Posterior vena cava (tissue), 2 donors: ENCODE data around the gene MBNL1. TPM values are rescaled to one million over a fixed set of nuclear protein-coding genes. Genes with fewer than 3 reads are reported as not detected.
"Not testable (repeated sequence)": the region's sequence is repeated elsewhere in the genome, so short reads cannot be mapped to it uniquely, and the experiment has no call there.

ENCODE experiments used
- DNase-seq: peaks from one replicate; pipeline ENCODE4 v3.0.0-alpha.2; 2020; ENCODE audit warnings: low spot score
- intact Hi-C, 2 donors: fragments of 100-400 bp; cut with DNase I; formaldehyde crosslinking; loops; one replicate each; pipeline versions ENCODE4 v1.14.1 to v1.14.2; 2022 to 2023
- total RNA-seq, 2 donors: library from RNA; stranded (reverse); fragmentation: NEBNext Ultra II Directional; extraction: Animal tissue kit (Norgen Biotek cat#: 25700); gene quantifications; one replicate each; pipeline ENCODE4 v1.2.1, GENCODE V29; 2021
- donor health status: DM: yes; HTN: yes; CAD: no.
- donor health status: DM: yes; HTN: yes; CAD: no.

MBNL1 gene
- total RNA-seq, 2 donors from 2014 or later = 393 to 453 TPM

DNA sequence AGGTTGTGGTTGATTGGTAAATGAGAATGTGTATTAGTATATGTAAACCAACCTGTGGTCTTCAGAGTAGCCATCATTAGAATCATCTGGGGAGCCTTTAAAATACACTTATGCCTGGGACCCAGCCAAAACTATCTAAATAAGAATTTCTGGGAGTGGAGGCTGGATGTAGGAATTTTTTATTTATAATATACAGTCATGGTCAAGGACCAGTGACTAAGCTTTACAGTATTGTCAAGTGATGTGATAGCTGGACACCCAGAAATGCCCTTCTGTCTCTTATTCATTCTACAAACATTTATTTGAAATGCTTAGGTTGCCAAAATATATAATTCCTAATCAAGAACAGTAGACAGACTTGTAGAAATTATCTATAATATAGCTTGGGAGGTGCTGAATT lies 132.2 kb downstream of the MBNL1 start:
- no peak for DNase-seq
- intact Hi-C loops = no loop called here

DNA sequence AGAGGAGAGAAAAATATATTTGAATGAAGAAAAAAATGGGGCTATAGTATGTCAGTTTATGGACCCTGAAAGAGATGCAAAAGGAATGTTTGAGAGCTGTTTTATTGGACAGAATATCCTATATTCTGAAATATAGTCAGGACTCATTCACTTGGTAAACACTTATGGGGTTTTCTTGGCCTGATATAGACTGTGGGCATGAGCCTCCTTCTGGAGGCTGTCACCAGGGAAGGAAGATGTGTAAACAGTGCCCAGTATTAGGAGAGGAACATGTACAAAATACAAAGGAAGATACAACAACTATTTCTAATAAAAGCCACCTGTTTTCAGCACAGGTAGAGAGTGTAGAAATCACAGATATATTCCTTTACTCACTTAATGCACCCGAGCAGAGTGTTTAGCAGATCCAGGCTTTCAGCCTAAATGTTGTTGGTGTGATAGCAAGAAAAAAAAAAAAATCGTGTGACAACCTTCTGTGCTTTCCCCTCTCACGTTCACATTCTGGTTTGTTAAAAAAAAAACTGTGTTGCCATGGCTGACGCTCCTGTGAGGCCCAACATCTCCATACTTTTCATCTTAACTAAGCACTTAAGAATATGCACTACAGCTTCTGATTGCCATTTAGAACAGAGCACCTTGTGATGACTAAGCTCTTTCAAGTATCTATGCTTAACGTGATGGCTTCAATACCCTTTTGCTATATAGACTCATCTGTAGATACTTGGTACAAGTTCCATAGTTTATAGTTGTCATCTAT lies 134.1 kb downstream of the MBNL1 start:
- DNase-seq = no peak
- intact Hi-C loops = no loop called here

DNA sequence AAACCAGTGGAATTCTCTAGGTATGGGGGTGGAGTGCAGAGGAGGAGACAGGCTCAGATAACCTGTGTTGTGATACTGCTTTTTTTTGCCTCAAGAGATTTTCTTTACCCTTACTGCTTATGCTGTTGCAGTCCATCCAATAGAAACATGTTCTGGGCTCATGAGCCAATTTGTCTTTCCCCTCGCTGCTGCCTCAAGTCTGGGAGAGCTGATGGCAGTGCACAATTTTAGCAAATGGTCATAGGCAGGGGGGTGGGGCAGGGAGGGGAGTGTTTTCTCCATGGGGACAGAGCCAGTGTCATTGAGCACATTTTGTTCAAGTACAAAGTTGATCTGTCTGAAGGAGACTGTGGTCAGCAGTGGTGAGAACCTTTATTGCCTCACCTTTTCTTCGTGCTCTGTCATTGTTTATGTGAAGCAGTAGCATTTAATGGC lies 134.9 kb downstream of the MBNL1 start:
- intact Hi-C loops = no loop called here
- DNase-seq = no peak

- intact Hi-C loops = no loop called here
- DNase-seq = no peak
These were observed 136.2 kb downstream of the MBNL1 start for GRCh38 chr3:152404976-152405375.

DNA sequence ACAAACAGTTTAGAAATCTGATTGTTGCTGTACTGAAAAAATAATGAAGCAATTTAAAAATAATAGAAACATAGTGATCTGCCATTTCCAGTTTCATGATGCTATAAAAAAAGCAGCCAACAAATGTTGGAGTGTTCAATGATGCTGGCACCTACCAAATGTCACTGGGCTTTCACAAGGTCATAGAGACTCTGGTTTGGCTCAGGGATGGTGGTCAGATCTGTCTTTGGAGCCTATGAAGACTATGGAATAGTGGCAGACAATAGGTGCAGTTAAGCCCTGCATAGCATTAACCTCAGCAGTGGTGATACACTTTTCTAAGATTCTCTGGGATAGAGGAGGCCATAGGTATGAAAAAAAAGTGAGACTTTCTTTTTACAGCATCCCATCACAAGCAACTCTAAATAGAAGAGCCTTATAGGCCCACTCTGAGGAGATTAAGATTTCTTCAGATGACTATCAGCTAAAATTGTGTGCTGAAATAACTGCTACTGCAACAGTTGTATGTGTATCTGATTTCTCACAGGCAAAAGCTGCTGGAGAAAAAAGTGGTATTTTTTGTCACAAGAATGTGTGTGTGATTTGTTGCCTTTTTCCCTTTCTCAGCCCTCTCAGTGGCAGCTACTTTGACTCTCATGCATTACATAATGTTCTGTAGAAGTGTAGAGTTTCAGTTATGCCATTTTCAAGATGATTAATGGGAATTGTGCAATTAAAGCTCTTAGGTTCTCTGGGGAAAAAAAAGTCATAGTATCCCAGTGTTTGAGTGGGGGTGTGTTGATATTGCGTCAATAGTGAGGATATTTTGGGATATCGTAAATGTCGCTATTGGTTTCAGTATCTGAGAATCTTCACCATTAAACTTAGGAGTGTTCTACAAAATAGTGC lies 137.4 kb downstream of the MBNL1 start:
- intact Hi-C loops = no loop called here
- DNase-seq = no peak

- intact Hi-C loops = no loop called here
- DNase-seq = no peak
These were observed 144.5 kb downstream of the MBNL1 start for GRCh38 chr3:152413240-152413639.

- no peak for DNase-seq
- intact Hi-C loops = no loop called here
These were observed 148.3 kb downstream of the MBNL1 start for GRCh38 chr3:152416808-152417580.

GRCh38 chr3:152419748-152420147 lies 151.0 kb downstream of the MBNL1 start:
- intact Hi-C loops = no loop called here
- no peak for DNase-seq

GRCh38 chr3:152421162-152421561 lies 152.4 kb downstream of the MBNL1 start:
- DNase-seq = no peak
- intact Hi-C loops = no loop called here

DNA sequence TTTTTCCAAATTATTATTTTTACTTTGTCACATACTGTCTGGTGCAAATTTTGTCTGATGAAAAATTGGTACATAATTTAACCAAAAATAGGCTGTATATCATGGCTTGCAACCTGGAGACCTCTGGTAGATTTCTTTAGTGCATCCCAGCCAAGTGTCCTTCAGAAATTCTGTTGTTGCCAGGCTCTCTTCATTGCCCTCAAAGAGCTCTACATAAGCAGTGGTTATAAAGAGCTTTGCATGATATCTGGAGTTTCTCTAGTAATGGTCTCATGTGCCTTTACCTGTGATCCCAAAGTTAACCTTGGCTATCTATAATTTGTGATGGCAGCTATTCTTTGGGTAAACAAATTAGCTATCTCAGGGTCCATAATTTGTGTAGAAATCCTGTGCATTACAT lies 157.7 kb downstream of the MBNL1 start:
- no peak for DNase-seq
- intact Hi-C loops = no loop called here

- intact Hi-C loops = no loop called here
- no peak for DNase-seq
These were observed 159.8 kb downstream of the MBNL1 start for GRCh38 chr3:152428577-152428976.

GRCh38 chr3:152430223-152431002 lies 161.7 kb downstream of the MBNL1 start:
- DNase-seq = no peak
- intact Hi-C loops = loop anchor here in 1 of 2 donors (10.0 kb wide), 1 partner anchor 106 kb away; no protein-coding TSS in a partner anchor

DNA sequence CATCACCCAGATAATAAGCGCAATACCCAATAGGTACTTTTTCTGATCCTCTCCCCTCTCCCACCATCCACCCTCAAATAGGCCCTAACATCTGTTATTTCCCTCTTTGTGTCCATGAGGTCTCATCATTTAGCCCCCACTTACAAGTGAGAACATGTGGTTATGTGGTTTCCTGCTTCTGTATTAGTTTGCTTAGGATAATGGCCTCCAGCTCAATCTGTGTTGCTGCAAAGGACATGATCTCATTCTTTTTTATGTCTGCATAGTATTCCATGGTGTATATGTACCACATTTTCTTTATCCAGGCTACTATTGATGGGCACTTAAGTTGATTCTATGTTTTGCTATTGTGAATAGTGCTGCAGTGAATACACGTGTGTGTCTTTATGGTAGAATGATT lies 165.4 kb downstream of the MBNL1 start:
- intact Hi-C loops = loop anchor here in 1 of 2 donors (10.0 kb wide), 1 partner anchor 109 kb away; no protein-coding TSS in a partner anchor
- DNase-seq = no peak

- intact Hi-C loops = loop anchor here in 1 of 2 donors (10.0 kb wide), 1 partner anchor 110 kb away; no protein-coding TSS in a partner anchor
These were observed 166.5 kb downstream of the MBNL1 start for GRCh38 chr3:152435210-152435609.

DNA sequence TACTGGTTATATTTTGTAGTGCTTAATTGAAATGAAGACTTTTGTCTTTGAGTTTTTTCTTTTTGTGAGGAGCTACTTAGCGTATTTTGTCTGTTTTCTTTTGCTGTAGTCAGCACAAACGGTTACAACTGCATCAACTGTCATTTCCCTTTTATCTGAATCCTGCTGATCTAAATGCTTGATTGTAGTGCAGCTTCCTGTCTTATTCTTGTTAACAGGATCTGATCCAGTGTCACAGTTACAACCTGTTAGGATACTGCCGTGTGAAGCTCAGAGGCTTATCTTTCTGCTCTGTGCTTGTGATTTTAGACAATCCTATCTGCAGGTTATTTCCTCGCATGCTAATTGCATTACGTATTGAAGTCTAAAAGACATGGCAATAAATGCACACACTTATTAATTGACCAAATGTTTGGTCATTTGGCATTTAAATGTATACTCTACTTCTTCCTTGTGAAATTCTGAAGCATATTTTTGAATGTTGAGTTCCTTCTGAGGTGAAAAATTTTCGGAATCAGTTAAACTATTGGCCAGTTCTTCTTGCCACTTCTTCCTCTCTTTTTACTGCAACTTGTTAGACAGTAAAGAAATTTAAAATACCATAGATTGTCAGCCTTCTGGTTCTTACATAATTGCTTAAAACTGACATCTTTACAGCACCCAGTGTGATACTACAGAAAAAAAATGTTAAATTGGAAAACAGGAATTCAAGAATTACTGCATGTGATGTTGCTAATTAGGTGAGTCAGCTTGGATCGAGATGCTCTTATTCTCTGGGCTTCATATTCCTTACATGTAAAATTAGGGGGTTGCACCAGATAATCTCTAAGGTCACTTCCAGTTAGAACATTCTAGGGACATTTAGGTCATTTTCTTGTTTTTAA lies 168.2 kb downstream of the MBNL1 start:
- intact Hi-C loops = loop anchor here in 1 of 2 donors (10.0 kb wide), 1 partner anchor 112 kb away; no protein-coding TSS in a partner anchor
- no peak for DNase-seq

More at GRCh38 chr3:152435210-152435609, 166.5 kb downstream of the MBNL1 start:
- not testable (repeated sequence) for DNase-seq

DNA sequence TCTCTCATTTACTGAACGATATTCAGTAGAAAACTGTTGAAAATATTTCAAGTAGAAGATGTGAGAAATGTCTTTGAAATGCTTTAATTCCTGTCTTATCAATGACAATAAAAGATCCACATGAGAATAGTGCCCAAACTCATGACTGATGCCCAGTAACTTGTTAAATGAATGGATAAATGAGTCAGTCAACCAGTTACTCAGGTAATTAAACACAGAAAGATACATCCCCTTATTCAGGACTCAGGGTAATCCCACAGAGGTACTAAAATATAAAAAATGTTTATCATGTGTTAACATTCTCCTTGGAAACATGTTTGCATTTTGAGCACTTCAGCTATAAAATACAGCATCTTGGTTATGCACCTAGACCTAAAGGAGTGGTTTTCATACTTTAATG lies 169.5 kb downstream of the MBNL1 start:
- intact Hi-C loops = loop anchor here in 1 of 2 donors (10.0 kb wide), 1 partner anchor 113 kb away; no protein-coding TSS in a partner anchor

GRCh38 chr3:152438706-152439105 lies 170.0 kb downstream of the MBNL1 start:
- intact Hi-C loops = loop anchor here in 1 of 2 donors (10.0 kb wide), 1 partner anchor 114 kb away; no protein-coding TSS in a partner anchor

More for the DNA sequence above, 169.5 kb downstream of the MBNL1 start:
- DNase-seq = no peak

More at GRCh38 chr3:152438706-152439105, 170.0 kb downstream of the MBNL1 start:
- DNase-seq = no peak
